AG09309 (cell line): ENCODE results near the gene OLIG1.

Source experiments
- DNase-seq: peaks from one replicate; pipeline ENCODE4 v3.0.0-alpha.2; 2010; ENCODE audit warnings: low read depth
- H3K4me3 ChIP-seq: 2 replicates; pipeline ENCODE4 v1.5.1; 2011; ENCODE audit warnings: mild to moderate bottlenecking, low read depth, low read length, moderate library complexity; ENCODE audit not compliant: control insufficient read depth
- CTCF ChIP-seq: IDR thresholded peaks from 2 replicates; pipeline ENCODE4 v1.5.1; 2011; ENCODE audit warnings: mild to moderate bottlenecking, low read depth, low read length, inconsistent platforms; ENCODE audit not compliant: insufficient read depth, control insufficient read depth; ENCODE audit errors: missing control alignments

OLIG1 gene

GRCh38 chr21:33117101-33117888 lies 47.4 kb downstream of the OLIG1 start:
- no peak overlapping the region for H3K4me3 ChIP-seq
- DNase-seq = no peak
- no peak for TF ChIP-seq CTCF
